Gastroesophageal sphincter (tissue), 4 donors: Measurements from ENCODE around the gene ZMYND12. TPM values are rescaled to one million over a fixed set of nuclear protein-coding genes. Genes with fewer than 3 reads are reported as not detected.

Experiments used
- ATAC-seq: fragments of 150-250 bp; one replicate; pipeline ENCODE4 v1.9.1; 2016; ENCODE audit warnings: mild to moderate bottlenecking, moderate library complexity
- H3K27ac ChIP-seq, 4 donors: fragments of 200-600 bp; sonication (generic) in 3 of 4; 1 replicate in 3 of 4; 2 replicates in 1 of 4; pipeline ENCODE4 v1.5.1; 2016 to 2019
- H3K27me3 ChIP-seq: fragments of 200-600 bp; sonication (generic); one replicate; pipeline ENCODE4 v1.5.1; 2019
- H3K36me3 ChIP-seq, 2 donors: fragments of 200-600 bp; sonication (generic); one replicate each; pipeline ENCODE4 v1.5.1; 2019; ENCODE audit warnings: control low read depth in 1 of 2
- H3K4me1 ChIP-seq, 3 donors: fragments of 200-600 bp; sonication (generic); 1 replicate in 2 of 3; 2 replicates in 1 of 3; pipeline ENCODE4 v1.5.1; 2016 to 2019; ENCODE audit warnings: control low read depth in 2 of 3
- H3K4me3 ChIP-seq, 2 donors: fragments of 200-600 bp; sonication (generic); one replicate each; pipeline ENCODE4 v1.5.1; 2019; ENCODE audit warnings: mild to moderate bottlenecking in 1 of 2, moderate library complexity in 1 of 2
- H3K9me3 ChIP-seq, 3 donors: fragments of 200-600 bp; sonication (generic); one replicate each; pipeline ENCODE4 v1.5.1; 2017 to 2019; ENCODE audit warnings: control low read depth in 2 of 3
- CTCF ChIP-seq, 4 experiments: fragments of 200-600 bp in 2 of 4; fragments of 450-650 bp in 2 of 4; sonication (generic) in 1 of 4; IDR thresholded peaks; one replicate each; pipeline ENCODE4 v1.5.1; 2017 to 2019; ENCODE audit warnings: antibody characterized with exemption in 4 of 4, mild to moderate bottlenecking in 2 of 4, moderate library complexity in 2 of 4
- EP300 ChIP-seq: sonication (generic); formaldehyde crosslinking; IDR thresholded peaks from one replicate; pipeline ENCODE4 v1.6.1; 2017; ENCODE audit warnings: antibody characterized with exemption, mild to moderate bottlenecking
- POLR2A ChIP-seq, 2 donors: fragments of 450-650 bp; IDR thresholded peaks; one replicate each; pipeline ENCODE4 v1.6.1; 2017; ENCODE audit warnings: antibody characterized with exemption in 2 of 2, mild to moderate bottlenecking in 2 of 2, moderate library complexity in 1 of 2
- POLR2AphosphoS5 ChIP-seq: sonication (generic); formaldehyde crosslinking; IDR thresholded peaks from one replicate; pipeline ENCODE4 v1.6.1; 2017; ENCODE audit warnings: antibody characterized with exemption
- WGBS, 2 donors: methylation state at CpG; one replicate each; pipeline ENCODE4 v1.1.5; 2018; ENCODE audit warnings: low coverage in 1 of 2; 5-methylcytosine and 5-hydroxymethylcytosine counted together
- total RNA-seq, 4 donors: library from RNA; depleted of rRNA; stranded (reverse); fragments of >200 nt; gene quantifications; one replicate each; pipeline ENCODE4 v1.1.0, GENCODE V29; 2016

The ZMYND12 gene
- total RNA-seq, 4 donors from 2014 or later = 0.31 to 1.9 TPM; not detected in 2

GRCh38 chr1:42420121-42420520 lies 35.7 kb downstream of the ZMYND12 start:
- 28 to 57% methylated on average over 7 of the region's 7 CpGs for WGBS, 2 donors
- no peak for TF ChIP-seq POLR2AphosphoS5
- peaks cover 2 to 42% (median 11%) of the 10 kb centered on the region in 3 donors for H3K4me1 ChIP-seq
- peak; percentile 18 for ATAC-seq
- no peaks in the 10 kb centered on the region for H3K27me3 ChIP-seq
- peak overlapping the region in 3 of 4 donors; percentile 18 to 80 (median 64) for H3K27ac ChIP-seq
- no peaks in the 10 kb centered on the region for H3K36me3 ChIP-seq
- no peaks in the 10 kb centered on the region for H3K9me3 ChIP-seq
- H3K4me3 ChIP-seq = no peak overlapping the region

- Histone ChIP-seq H3K27me3 (no peaks in the 10 kb centered on the region), H3K4me1 (peaks cover 2 to 42% (median 11%) of the 10 kb centered on the region in 3 donors), H3K27ac (peak overlapping the region in 3 of 4 donors; percentile 18 to 80 (median 64)), H3K4me3 (no peak overlapping the region), H3K36me3 (peaks cover 0 to 8% of the 10 kb centered on the region in 2 donors), H3K9me3 (no peaks in the 10 kb centered on the region)
- 39 to 50% methylated on average over 1 to 3 of the region's 5 CpGs for WGBS, 2 donors
- ATAC-seq = peak; percentile 80
- no peak for TF ChIP-seq EP300
- TF ChIP-seq POLR2AphosphoS5 = peak; percentile 71
Measured at GRCh38 chr1:42419126-42419821, 36.5 kb downstream of the ZMYND12 start.

GRCh38 chr1:42418516-42418915 lies 37.3 kb downstream of the ZMYND12 start:
- peak overlapping the region in 1 of 4 donors; percentile 80 for H3K27ac ChIP-seq
- H3K4me3 ChIP-seq = no peak overlapping the region
- ATAC-seq = no peak
- H3K4me1 ChIP-seq = peaks cover 2 to 42% (median 11%) of the 10 kb centered on the region in 3 donors
- no peaks in the 10 kb centered on the region for H3K9me3 ChIP-seq
- 100% methylated on average over 1 of the region's 1 CpG for WGBS, 2 donors
- H3K36me3 ChIP-seq = peaks cover 0 to 9% of the 10 kb centered on the region in 2 donors
- H3K27me3 ChIP-seq = no peaks in the 10 kb centered on the region
- TF ChIP-seq POLR2AphosphoS5 = no peak
- no peak for TF ChIP-seq CTCF (IDR thresholded peaks at IDR 0.05)
- TF ChIP-seq POLR2A (IDR thresholded peaks at IDR 0.05) = no peak
- TF ChIP-seq EP300 = no peak

- Histone ChIP-seq H3K4me3 (no peak overlapping the region), H3K4me1 (peaks cover 2 to 35% (median 11%) of the 10 kb centered on the region in 3 donors), H3K27ac (no peak overlapping the region), H3K27me3 (no peaks in the 10 kb centered on the region), H3K36me3 (peaks cover 0 to 9% of the 10 kb centered on the region in 2 donors), H3K9me3 (no peaks in the 10 kb centered on the region)
- WGBS, 2 donors = 10 to 72% methylated on average over 2 to 3 of the region's 3 CpGs
- no peak for TF ChIP-seq CTCF (IDR thresholded peaks at IDR 0.05)
- TF ChIP-seq EP300 = no peak
- TF ChIP-seq POLR2A (IDR thresholded peaks at IDR 0.05) = no peak
- TF ChIP-seq POLR2AphosphoS5 = no peak
- no peak for ATAC-seq
Measured at GRCh38 chr1:42417166-42417565, 38.7 kb downstream of the ZMYND12 start.

- no peaks in the 10 kb centered on the region for H3K27me3 ChIP-seq
- H3K36me3 ChIP-seq = peaks cover 0 to 21% of the 10 kb centered on the region in 2 donors
- no peak overlapping the region for H3K27ac ChIP-seq
- peaks cover 0 to 11% (median 0%) of the 10 kb centered on the region in 3 donors for H3K4me1 ChIP-seq
- no peak for ATAC-seq
- H3K4me3 ChIP-seq = no peak overlapping the region
- TF ChIP-seq CTCF (IDR thresholded peaks at IDR 0.05) (no peak), EP300 (no peak), POLR2AphosphoS5 (no peak)
- WGBS, 2 donors = 88 to 92% methylated on average over 13 to 14 of the region's 17 CpGs
- no peaks in the 10 kb centered on the region for H3K9me3 ChIP-seq
Measured at GRCh38 chr1:42414551-42415496, 41.0 kb downstream of the ZMYND12 start.
